Measurements from ENCODE around the gene CSNK2A2. TPM values are rescaled to one million over a fixed set of nuclear protein-coding genes. Genes with fewer than 3 reads are reported as not detected.

CSNK2A2 gene
- total and polyA plus RNA-seq, 8 donors, result 55.5 to 84.6 (median 73.8) TPM

DNA sequence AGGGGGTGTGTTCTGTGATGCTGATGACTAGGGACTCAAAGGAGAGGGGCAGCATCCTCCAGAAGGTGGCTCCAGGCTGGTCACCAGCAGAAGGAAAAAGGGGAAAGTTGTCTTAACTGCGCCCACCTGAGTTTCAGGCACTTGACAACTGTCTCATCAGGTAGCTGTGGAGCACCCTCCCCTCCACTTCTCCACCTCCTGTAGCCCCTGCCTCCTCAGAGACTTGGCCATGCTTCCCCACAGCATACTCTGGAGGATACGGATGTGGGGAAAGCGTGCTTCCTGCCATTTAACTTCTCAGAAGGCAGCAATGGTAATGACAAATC is 86.6 kb downstream of the CSNK2A2 start:
- DNase-seq (no peak), ATAC-seq (no peak)
- H3K4me1 ChIP-seq, result no peaks in the 10 kb centered on the region
- no peaks in the 10 kb centered on the region for H3K27me3 ChIP-seq
- peaks cover 0 to 41% of the 10 kb centered on the region in 2 donors for H3K36me3 ChIP-seq
- no peak for TF ChIP-seq CTCF (IDR thresholded peaks at IDR 0.05)
- intact Hi-C loops (cut with DNase I), result no loop called here
- no peak overlapping the region for H3K4me3 ChIP-seq
- H3K27ac ChIP-seq, result no peak overlapping the region
- no peaks in the 10 kb centered on the region for H3K9me3 ChIP-seq

GRCh38 chr16:58110571-58111301 is 87.2 kb downstream of the CSNK2A2 start:
- Histone ChIP-seq H3K27me3 (no peaks in the 10 kb centered on the region), H3K4me3 (no peak overlapping the region), H3K9me3 (no peaks in the 10 kb centered on the region), H3K4me1 (peaks cover 0 to under 1% of the 10 kb centered on the region in 2 donors), H3K36me3 (peaks cover 0 to 36% of the 10 kb centered on the region in 2 donors), H3K27ac (no peak overlapping the region)
- intact Hi-C loops (cut with DNase I), result no loop called here
- TF ChIP-seq CTCF (IDR thresholded peaks at IDR 0.05), result no peak
- no peak for DNase-seq
- no peak for ATAC-seq

GRCh38 chr16:58109881-58110280 is 88.0 kb downstream of the CSNK2A2 start:
- Histone ChIP-seq H3K27ac (no peak overlapping the region), H3K36me3 (peaks cover 0 to 28% of the 10 kb centered on the region in 2 donors), H3K4me3 (no peak overlapping the region), H3K9me3 (no peaks in the 10 kb centered on the region), H3K4me1 (peaks cover 0 to 7% of the 10 kb centered on the region in 2 donors), H3K27me3 (no peaks in the 10 kb centered on the region)
- TF ChIP-seq CTCF (IDR thresholded peaks at IDR 0.05), result no peak
- no peak for ATAC-seq
- intact Hi-C loops (cut with DNase I), result no loop called here
- DNase-seq, result no peak

GRCh38 chr16:58109330-58109729 is 88.6 kb downstream of the CSNK2A2 start:
- no peak overlapping the region for H3K27ac ChIP-seq
- TF ChIP-seq CTCF (IDR thresholded peaks at IDR 0.05), result no peak
- no peaks in the 10 kb centered on the region for H3K27me3 ChIP-seq
- DNase-seq (no peak), ATAC-seq (no peak)
- H3K36me3 ChIP-seq, result peaks cover 0 to 22% of the 10 kb centered on the region in 2 donors
- H3K4me1 ChIP-seq, result peaks cover 0 to 7% of the 10 kb centered on the region in 2 donors
- no peaks in the 10 kb centered on the region for H3K9me3 ChIP-seq
- intact Hi-C loops (cut with DNase I), result no loop called here
- no peak overlapping the region for H3K4me3 ChIP-seq

Other genes starting within 250 kb of the CSNK2A2 start
- gene CNGB1, start 227.0 kb downstream of the CSNK2A2 start, total RNA-seq, result under 1 TPM in 1 of 2 donors, not detected in 1; 0.23 TPM
- gene CNGB1, start 227.0 kb downstream of the CSNK2A2 start, polyA plus RNA-seq (ENCODE audit: insufficient read length in 6 of 6), result under 1 TPM; 0.03 to 0.20 (median 0.11) TPM
- 10 to 100 TPM; 10.7 to 12.0 TPM for gene ZNF319, start 197.4 kb downstream of the CSNK2A2 start, total RNA-seq
- 10 to 100 TPM in 3 of 6 donors, 1 to 10 TPM in 3; 7.8 to 11.4 (median 10.3) TPM for gene ZNF319, start 197.4 kb downstream of the CSNK2A2 start, polyA plus RNA-seq (ENCODE audit: insufficient read length in 6 of 6)
- 10 to 100 TPM; 48.0 to 50.9 TPM for gene USB1, start 196.7 kb downstream of the CSNK2A2 start, total RNA-seq
- 10 to 100 TPM; 21.5 to 29.6 (median 23.8) TPM for gene USB1, start 196.7 kb downstream of the CSNK2A2 start, polyA plus RNA-seq (ENCODE audit: insufficient read length in 6 of 6)
- 10 to 100 TPM; 25.3 to 38.7 TPM for gene MMP15, start 172.4 kb downstream of the CSNK2A2 start, total RNA-seq
- gene MMP15, start 172.4 kb downstream of the CSNK2A2 start, polyA plus RNA-seq (ENCODE audit: insufficient read length in 6 of 6), result 10 to 100 TPM; 42.0 to 63.5 (median 48.7) TPM
- gene CFAP20, start 68.7 kb downstream of the CSNK2A2 start, total RNA-seq, result 10 to 100 TPM; 26.0 to 27.6 TPM
- gene CFAP20, start 68.7 kb downstream of the CSNK2A2 start, polyA plus RNA-seq (ENCODE audit: insufficient read length in 6 of 6), result 10 to 100 TPM; 66.4 to 86.5 (median 76.7) TPM
- not detected for gene PRSS54, start 96.9 kb upstream of the CSNK2A2 start, total RNA-seq
- not detected for gene PRSS54, start 96.9 kb upstream of the CSNK2A2 start, polyA plus RNA-seq (ENCODE audit: insufficient read length in 6 of 6)
- 1 to 10 TPM; 4.8 to 5.0 TPM for gene GINS3, start 194.4 kb upstream of the CSNK2A2 start, total RNA-seq
- gene GINS3, start 194.4 kb upstream of the CSNK2A2 start, polyA plus RNA-seq (ENCODE audit: insufficient read length in 6 of 6), result 10 to 100 TPM in 4 of 6 donors, 1 to 10 TPM in 2; 9.7 to 14.6 (median 11.2) TPM